Fibroblast of lung (primary cell): ENCODE results near the gene NLRP6. TPM values are rescaled to one million over a fixed set of nuclear protein-coding genes. Genes with fewer than 3 reads are reported as not detected.

Experiments used
- DNase-seq, 2 donors: peaks; one replicate each; pipeline versions ENCODE4 v3.0.0 to v3.0.0-alpha.2; 2010; ENCODE audit warnings: low read depth in 2 of 2
- H2AFZ ChIP-seq: 2 replicates; pipeline ENCODE4 v1.5.1; 2012; ENCODE audit warnings: low read length, control low read depth, inconsistent platforms
- H3K27ac ChIP-seq: 2 replicates; pipeline ENCODE4 v1.5.1; 2011; ENCODE audit warnings: low read length, control low read depth; ENCODE audit not compliant: insufficient read depth
- H3K27me3 ChIP-seq: 2 replicates; pipeline ENCODE4 v1.5.1; 2011; ENCODE audit warnings: mild to moderate bottlenecking, low read length; ENCODE audit not compliant: control insufficient read depth, insufficient read depth
- H3K36me3 ChIP-seq: 2 replicates; pipeline ENCODE4 v1.5.1; 2011; ENCODE audit warnings: low read length; ENCODE audit not compliant: control insufficient read depth, insufficient read depth
- H3K4me1 ChIP-seq: 2 replicates; pipeline ENCODE4 v1.5.1; 2011; ENCODE audit warnings: low read length; ENCODE audit not compliant: control insufficient read depth, insufficient read depth; ENCODE audit errors: extremely low read depth
- H3K4me2 ChIP-seq: 2 replicates; pipeline ENCODE4 v1.5.1; 2011; ENCODE audit warnings: low read length, control low read depth; ENCODE audit not compliant: insufficient read depth; ENCODE audit errors: extremely low read depth
- H3K4me3 ChIP-seq, 4 experiments: fragments of 200-600 bp in 1 of 4; sonication (generic) in 1 of 4; replicated peaks in 1 of 4; 2 replicates each; pipeline ENCODE4 v1.5.1; 2011 to 2016; ENCODE audit warnings: low read length in 4 of 4, low read depth in 3 of 4, mild to moderate bottlenecking in 3 of 4, control low read depth in 2 of 4, inconsistent platforms in 1 of 4, mixed read lengths in 1 of 4; ENCODE audit not compliant: insufficient read depth in 1 of 4; ENCODE audit errors: control extremely low read depth in 1 of 4
- H3K79me2 ChIP-seq: 2 replicates; pipeline ENCODE4 v1.5.1; 2012; ENCODE audit warnings: mild to moderate bottlenecking, low read length, inconsistent platforms; ENCODE audit not compliant: control insufficient read depth, insufficient read depth
- H3K9ac ChIP-seq: 2 replicates; pipeline ENCODE4 v1.5.1; 2011; ENCODE audit warnings: mild to moderate bottlenecking, low read length, control low read depth; ENCODE audit not compliant: insufficient read depth
- H3K9me3 ChIP-seq: 2 replicates; pipeline ENCODE4 v1.5.1; 2012; ENCODE audit warnings: low read depth, low read length; ENCODE audit not compliant: control insufficient read depth, insufficient read depth
- H4K20me1 ChIP-seq: 2 replicates; pipeline ENCODE4 v1.5.1; 2011; ENCODE audit warnings: low read length; ENCODE audit not compliant: control insufficient read depth, insufficient read depth; ENCODE audit errors: extremely low read depth
- CTCF ChIP-seq, 2 donors: IDR thresholded peaks in 1 of 2; conservative IDR thresholded peaks in 1 of 2; 1 replicate in 1 of 2; 2 replicates in 1 of 2; pipeline ENCODE4 v1.5.1; 2011 to 2012; ENCODE audit warnings: low read length in 2 of 2, control low read depth in 1 of 2, inconsistent platforms in 1 of 2, low read depth in 1 of 2, mild to moderate bottlenecking in 1 of 2
- EZH2 ChIP-seq: IDR thresholded peaks from 2 replicates; pipeline ENCODE4 v1.5.1; 2012; ENCODE audit warnings: low read length, control low read depth, mild to moderate bottlenecking; ENCODE audit errors: missing control alignments
- polyA plus RNA-seq, 2 donors: library from polyadenylated mRNA; depleted of rRNA in 1 of 2; stranded (reverse) in 1 of 2; unstranded in 1 of 2; fragments of >200 nt; gene quantifications; 2 replicates each; pipeline ENCODE4 v1.2.1, GENCODE V29; 2011 to 2012; ENCODE audit warnings: missing spikeins in 1 of 2
- total RNA-seq: library from RNA; depleted of rRNA; stranded (reverse); fragments of >200 nt; gene quantifications from 2 replicates; pipeline ENCODE4 v1.2.1, GENCODE V29; 2014

NLRP6 gene
- total and polyA plus RNA-seq, 2 donors (not counting 1 experiment from before 2014, with no cell fraction given), result not detected

GRCh38 chr11:279040-279965, 1.1 kb downstream of the NLRP6 start:
- Histone ChIP-seq H3K4me1 (no peaks in the 10 kb centered on the region), H3K9me3 (no peaks in the 10 kb centered on the region), H3K36me3 (no peaks in the 10 kb centered on the region), H3K27me3 (peaks cover 63% of the 10 kb centered on the region), H3K4me3 (no peak overlapping the region), H3K27ac (no peak overlapping the region), H4K20me1 (no peaks in the 10 kb centered on the region), H3K4me2 (no peak overlapping the region), H2AFZ (no peak overlapping the region), H3K79me2 (no peaks in the 10 kb centered on the region), H3K9ac (no peak overlapping the region)
- TF ChIP-seq EZH2, result peak; percentile 18
- TF ChIP-seq CTCF (conservative IDR thresholded peaks at IDR 0.05 in 1 of 2, IDR thresholded peaks at IDR 0.05 in 1 of 2; ENCODE audit: low read depth in 1 of 2, low read length in 2 of 2), result no peak
- no peak for DNase-seq

GRCh38 chr11:279966-280705, 1.9 kb downstream of the NLRP6 start:
- Histone ChIP-seq H3K27ac (no peak overlapping the region), H3K79me2 (no peaks in the 10 kb centered on the region), H3K36me3 (no peaks in the 10 kb centered on the region), H2AFZ (no peak overlapping the region), H3K9me3 (no peaks in the 10 kb centered on the region), H3K4me1 (no peaks in the 10 kb centered on the region), H3K9ac (no peak overlapping the region), H3K4me2 (no peak overlapping the region), H3K4me3 (no peak overlapping the region), H4K20me1 (no peaks in the 10 kb centered on the region), H3K27me3 (peaks cover 63% of the 10 kb centered on the region)
- TF ChIP-seq EZH2, result peak; percentile 35
- no peak for TF ChIP-seq CTCF (conservative IDR thresholded peaks at IDR 0.05 in 1 of 2, IDR thresholded peaks at IDR 0.05 in 1 of 2; ENCODE audit: low read depth in 1 of 2, low read length in 2 of 2)
- DNase-seq, result peak in 1 of 2 donors; percentile 36

- H3K27ac ChIP-seq, result no peak overlapping the region
- H2AFZ ChIP-seq, result no peak overlapping the region
- H3K9ac ChIP-seq, result no peak overlapping the region
- TF ChIP-seq CTCF (conservative IDR thresholded peaks at IDR 0.05 in 1 of 2, IDR thresholded peaks at IDR 0.05 in 1 of 2; ENCODE audit: low read depth in 1 of 2, low read length in 2 of 2), result no peak
- peak; percentile 85 for TF ChIP-seq EZH2
- H3K4me2 ChIP-seq, result no peak overlapping the region
- no peaks in the 10 kb centered on the region for H3K79me2 ChIP-seq
- no peaks in the 10 kb centered on the region for H3K4me1 ChIP-seq
- DNase-seq, result no peak
- peaks cover 60% of the 10 kb centered on the region for H3K27me3 ChIP-seq
- no peaks in the 10 kb centered on the region for H4K20me1 ChIP-seq
- H3K4me3 ChIP-seq, result no peak overlapping the region
- H3K9me3 ChIP-seq, result no peaks in the 10 kb centered on the region
- H3K36me3 ChIP-seq, result no peaks in the 10 kb centered on the region
Measured at GRCh38 chr11:280706-281485, 2.7 kb downstream of the NLRP6 start.
